ENCODE results near the gene GSG1. TPM values are rescaled to one million over a fixed set of nuclear protein-coding genes. Genes with fewer than 3 reads are reported as not detected.
A peak's percentile ranks its signal among the peaks of the same experiment; 100 is the strongest.

The GSG1 gene
- polyA plus RNA-seq, 3 donors: not detected

GRCh38 chr12:13062669-13063068 lies 40.8 kb downstream of the GSG1 start:
- H3K4me1 Mint-ChIP-seq: peaks cover 11% of the 10 kb centered on the region
- H3K4me3 Mint-ChIP-seq: no peak overlapping the region
- no peak overlapping the region for H3K27ac Mint-ChIP-seq
- H3K36me3 Mint-ChIP-seq: peaks cover 4 to 18% of the 10 kb centered on the region in 2 donors
- H3K4me2 ChIP-seq (replicated peaks; ENCODE audit: extremely low read depth, low read length, poor library complexity, severe bottlenecking): no peak overlapping the region
- no peak for DNase-seq
- no peak for TF ChIP-seq CTCF (IDR thresholded peaks at IDR 0.05)
- WGBS (ENCODE audit: insufficient coverage): 96% methylated on average over 3 of the region's 5 CpGs
- peaks cover 6 to 8% of the 10 kb centered on the region in 2 donors for H3K4me1 ChIP-seq (ENCODE audit: control insufficient read depth in 1 of 2, insufficient read depth in 2 of 2, low read length in 2 of 2)
- H3K36me3 ChIP-seq (replicated peaks in 1 of 2; ENCODE audit: control insufficient read depth in 1 of 2, insufficient read depth in 2 of 2, low read length in 2 of 2): no peaks in the 10 kb centered on the region
- H3K4me3 ChIP-seq (replicated peaks in 1 of 3; ENCODE audit: low read depth in 2 of 3, low read length in 3 of 3): no peak overlapping the region
- no peak overlapping the region for H3K27ac ChIP-seq (ENCODE audit: low read depth in 1 of 2, low read length in 2 of 2)
- H3K27me3 Mint-ChIP-seq (ENCODE audit: low read depth in 3 of 3): peaks cover 0 to 3% (median 0%) of the 10 kb centered on the region in 3 donors
- H4K20me1 ChIP-seq (ENCODE audit: insufficient read depth, low read length): no peaks in the 10 kb centered on the region
- intact Hi-C loops (cut with micrococcal nuclease): no loop called here
- no peaks in the 10 kb centered on the region for H3K27me3 ChIP-seq (ENCODE audit: control insufficient read depth in 2 of 2, insufficient read depth in 2 of 2, low read length in 2 of 2)
- no peaks in the 10 kb centered on the region for H3K9me3 Mint-ChIP-seq
- H3K9me3 ChIP-seq (replicated peaks in 1 of 2; ENCODE audit: control insufficient read depth in 1 of 2, insufficient read depth in 1 of 2, low read length in 2 of 2): no peaks in the 10 kb centered on the region
- no peak overlapping the region for H2AFZ ChIP-seq (ENCODE audit: insufficient read depth, low read depth, low read length, poor library complexity, severe bottlenecking)
- H3K9ac ChIP-seq (ENCODE audit: insufficient read depth, low read length, poor library complexity, severe bottlenecking): no peak overlapping the region
- no peaks in the 10 kb centered on the region for H3K79me2 ChIP-seq (ENCODE audit: insufficient read depth, low read length)

- H3K4me1 Mint-ChIP-seq: peaks cover 11% of the 10 kb centered on the region
- Histone ChIP-seq H3K4me3 (replicated peaks in 1 of 3; ENCODE audit: low read depth in 2 of 3, low read length in 3 of 3) (no peak overlapping the region), H3K9ac (ENCODE audit: insufficient read depth, low read length, poor library complexity, severe bottlenecking) (no peak overlapping the region), H2AFZ (ENCODE audit: insufficient read depth, low read depth, low read length, poor library complexity, severe bottlenecking) (no peak overlapping the region), H3K79me2 (ENCODE audit: insufficient read depth, low read length) (no peaks in the 10 kb centered on the region), H3K4me1 (ENCODE audit: control insufficient read depth in 1 of 2, insufficient read depth in 2 of 2, low read length in 2 of 2) (peaks cover 6 to 8% of the 10 kb centered on the region in 2 donors), H3K27ac (ENCODE audit: low read depth in 1 of 2, low read length in 2 of 2) (peak overlapping the region in 1 of 2 donors; percentile 45), H4K20me1 (ENCODE audit: insufficient read depth, low read length) (no peaks in the 10 kb centered on the region), H3K9me3 (replicated peaks in 1 of 2; ENCODE audit: control insufficient read depth in 1 of 2, insufficient read depth in 1 of 2, low read length in 2 of 2) (no peaks in the 10 kb centered on the region), H3K4me2 (replicated peaks; ENCODE audit: extremely low read depth, low read length, poor library complexity, severe bottlenecking) (no peak overlapping the region), H3K36me3 (replicated peaks in 1 of 2; ENCODE audit: control insufficient read depth in 1 of 2, insufficient read depth in 2 of 2, low read length in 2 of 2) (no peaks in the 10 kb centered on the region), H3K27me3 (ENCODE audit: control insufficient read depth in 2 of 2, insufficient read depth in 2 of 2, low read length in 2 of 2) (no peaks in the 10 kb centered on the region)
- H3K36me3 Mint-ChIP-seq: peaks cover 4 to 11% of the 10 kb centered on the region in 2 donors
- H3K4me3 Mint-ChIP-seq: no peak overlapping the region
- peaks cover 0 to 3% (median 0%) of the 10 kb centered on the region in 3 donors for H3K27me3 Mint-ChIP-seq (ENCODE audit: low read depth in 3 of 3)
- TF ChIP-seq CTCF (IDR thresholded peaks at IDR 0.05): no peak
- intact Hi-C loops (cut with micrococcal nuclease): no loop called here
- WGBS (ENCODE audit: insufficient coverage): 100% methylated on average over 3 of the region's 5 CpGs
- peak overlapping the region in 4 of 7 donors; percentile 27 to 58 (median 36) for H3K27ac Mint-ChIP-seq
- DNase-seq: no peak
- no peaks in the 10 kb centered on the region for H3K9me3 Mint-ChIP-seq
These were observed 42.1 kb downstream of the GSG1 start for GRCh38 chr12:13061377-13061776.

Data from CD14-positive monocyte (primary cell).